HG03175 (cell line): ENCODE data around the gene C19orf73.

ENCODE experiments used
- ATAC-seq: cut with Tn5 transposase; IDR thresholded peaks from one replicate; pipeline ENCODE4 v1.9.1; 2021; ENCODE audit warnings: mild to moderate bottlenecking, moderate library complexity; ENCODE audit not compliant: unreplicated experiment

C19orf73 gene

DNA sequence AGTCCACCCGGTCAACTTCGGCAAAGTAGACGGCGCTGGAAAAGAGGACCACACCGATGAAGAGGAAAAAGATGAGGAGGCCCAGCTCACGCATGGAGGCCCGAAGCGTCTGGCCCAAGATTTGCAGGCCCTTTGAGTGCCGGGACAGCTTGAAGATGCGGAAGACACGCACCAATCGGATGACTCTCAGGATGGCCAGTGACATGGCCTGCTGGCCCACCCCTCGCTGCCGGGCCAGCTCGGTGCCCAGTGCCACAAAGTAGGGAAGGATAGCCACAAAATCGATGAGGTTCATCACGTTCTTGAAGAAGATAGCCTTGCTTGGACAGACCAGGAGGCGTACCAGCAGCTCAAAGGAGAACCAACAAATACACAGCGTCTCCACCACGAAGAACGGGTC lies 48.5 kb downstream of the C19orf73 start:
- no peak for ATAC-seq

- ATAC-seq, result no peak
Measured at GRCh38 chr19:49069026-49069425, 49.9 kb downstream of the C19orf73 start.
